ENCODE results near the gene SRCIN1.

DNA sequence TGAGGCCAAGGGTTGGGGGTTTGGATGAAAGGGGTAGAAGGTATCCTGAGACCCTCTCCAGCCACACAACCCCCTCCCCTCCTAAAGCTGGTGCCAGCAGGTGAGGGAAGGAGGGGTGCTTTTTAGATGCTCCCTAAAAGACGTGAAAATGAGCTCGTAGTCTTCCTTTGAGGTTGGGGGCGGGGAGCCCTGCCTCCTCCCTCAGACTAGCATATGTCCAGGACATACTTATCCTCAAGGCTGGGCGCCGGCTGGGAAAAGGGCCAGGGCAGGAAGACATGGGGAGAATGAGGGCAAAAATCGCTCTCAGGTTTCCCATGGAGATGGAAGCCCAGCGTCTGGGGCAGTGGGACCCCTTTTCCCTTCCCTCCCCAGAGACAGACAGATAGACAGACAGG is 26.7 kb downstream of the SRCIN1 start:
- TF ChIP-seq, protein P1, sequence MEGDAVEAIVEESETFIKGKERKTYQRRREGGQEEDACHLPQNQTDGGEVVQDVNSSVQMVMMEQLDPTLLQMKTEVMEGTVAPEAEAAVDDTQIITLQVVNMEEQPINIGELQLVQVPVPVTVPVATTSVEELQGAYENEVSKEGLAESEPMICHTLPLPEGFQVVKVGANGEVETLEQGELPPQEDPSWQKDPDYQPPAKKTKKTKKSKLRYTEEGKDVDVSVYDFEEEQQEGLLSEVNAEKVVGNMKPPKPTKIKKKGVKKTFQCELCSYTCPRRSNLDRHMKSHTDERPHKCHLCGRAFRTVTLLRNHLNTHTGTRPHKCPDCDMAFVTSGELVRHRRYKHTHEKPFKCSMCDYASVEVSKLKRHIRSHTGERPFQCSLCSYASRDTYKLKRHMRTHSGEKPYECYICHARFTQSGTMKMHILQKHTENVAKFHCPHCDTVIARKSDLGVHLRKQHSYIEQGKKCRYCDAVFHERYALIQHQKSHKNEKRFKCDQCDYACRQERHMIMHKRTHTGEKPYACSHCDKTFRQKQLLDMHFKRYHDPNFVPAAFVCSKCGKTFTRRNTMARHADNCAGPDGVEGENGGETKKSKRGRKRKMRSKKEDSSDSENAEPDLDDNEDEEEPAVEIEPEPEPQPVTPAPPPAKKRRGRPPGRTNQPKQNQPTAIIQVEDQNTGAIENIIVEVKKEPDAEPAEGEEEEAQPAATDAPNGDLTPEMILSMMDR (IDR thresholded peaks at IDR 0.05 in 4 of 5, conservative IDR thresholded peaks at IDR 0.05 in 1 of 5): no peak
- no peak for TF ChIP-seq POLR2A (IDR thresholded peaks at IDR 0.05)

All from gastrocnemius medialis (tissue), 4 donors.